HG03521 (cell line): ENCODE measurements around the gene KIF17.
"Not testable (repeated sequence)": the region's sequence is repeated elsewhere in the genome, so short reads cannot be mapped to it uniquely, and the experiment has no call there.

Source experiments
- ATAC-seq: cut with Tn5 transposase; IDR thresholded peaks from one replicate; pipeline ENCODE4 v1.9.1; 2021; ENCODE audit warnings: mild to moderate bottlenecking, moderate library complexity; ENCODE audit not compliant: unreplicated experiment

Gene KIF17

GRCh38 chr1:20727746-20728316, 10.0 kb upstream of the KIF17 start:
- no peak for ATAC-seq

GRCh38 chr1:20726932-20727745, 9.3 kb upstream of the KIF17 start:
- ATAC-seq: no peak

DNA sequence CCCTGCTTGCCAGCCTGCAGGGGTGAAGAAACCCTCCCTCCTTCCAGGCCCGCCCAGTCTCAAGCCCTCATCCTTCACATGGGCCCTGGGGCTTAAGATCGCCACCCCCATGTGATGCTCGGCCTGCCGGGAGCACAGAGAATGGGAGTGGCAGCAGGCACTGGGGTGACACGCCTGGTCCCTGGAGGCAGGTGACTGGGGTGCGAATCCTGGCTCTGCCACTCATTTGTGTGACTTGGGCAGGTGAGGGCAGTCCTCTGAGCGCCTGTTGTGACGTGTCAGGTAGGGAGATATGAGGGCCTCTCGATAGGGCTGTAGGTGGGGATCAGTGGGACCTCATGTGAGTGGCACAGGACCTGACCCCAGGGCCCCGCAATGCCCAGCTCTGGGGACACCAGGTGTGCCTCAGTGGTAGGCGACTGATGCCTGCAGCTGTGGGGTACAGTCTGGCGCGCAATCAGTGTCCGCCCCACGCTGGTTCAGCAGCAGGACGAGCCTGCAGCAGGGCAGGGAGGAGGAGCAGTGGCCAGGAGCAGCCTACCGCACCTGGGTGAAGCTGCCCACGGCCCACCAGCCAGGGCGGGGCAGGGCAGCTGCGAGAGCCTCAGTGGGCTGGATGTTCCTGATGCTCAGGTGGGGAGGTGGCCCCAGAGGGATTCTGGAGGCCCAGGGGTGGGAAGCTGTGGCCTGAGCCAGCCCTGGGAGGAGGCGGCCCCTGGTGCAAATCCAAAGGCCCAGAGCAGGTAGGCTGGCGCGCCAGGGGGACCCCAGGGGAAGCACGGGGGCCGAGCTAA, 8.5 kb upstream of the KIF17 start:
- ATAC-seq: no peak

DNA sequence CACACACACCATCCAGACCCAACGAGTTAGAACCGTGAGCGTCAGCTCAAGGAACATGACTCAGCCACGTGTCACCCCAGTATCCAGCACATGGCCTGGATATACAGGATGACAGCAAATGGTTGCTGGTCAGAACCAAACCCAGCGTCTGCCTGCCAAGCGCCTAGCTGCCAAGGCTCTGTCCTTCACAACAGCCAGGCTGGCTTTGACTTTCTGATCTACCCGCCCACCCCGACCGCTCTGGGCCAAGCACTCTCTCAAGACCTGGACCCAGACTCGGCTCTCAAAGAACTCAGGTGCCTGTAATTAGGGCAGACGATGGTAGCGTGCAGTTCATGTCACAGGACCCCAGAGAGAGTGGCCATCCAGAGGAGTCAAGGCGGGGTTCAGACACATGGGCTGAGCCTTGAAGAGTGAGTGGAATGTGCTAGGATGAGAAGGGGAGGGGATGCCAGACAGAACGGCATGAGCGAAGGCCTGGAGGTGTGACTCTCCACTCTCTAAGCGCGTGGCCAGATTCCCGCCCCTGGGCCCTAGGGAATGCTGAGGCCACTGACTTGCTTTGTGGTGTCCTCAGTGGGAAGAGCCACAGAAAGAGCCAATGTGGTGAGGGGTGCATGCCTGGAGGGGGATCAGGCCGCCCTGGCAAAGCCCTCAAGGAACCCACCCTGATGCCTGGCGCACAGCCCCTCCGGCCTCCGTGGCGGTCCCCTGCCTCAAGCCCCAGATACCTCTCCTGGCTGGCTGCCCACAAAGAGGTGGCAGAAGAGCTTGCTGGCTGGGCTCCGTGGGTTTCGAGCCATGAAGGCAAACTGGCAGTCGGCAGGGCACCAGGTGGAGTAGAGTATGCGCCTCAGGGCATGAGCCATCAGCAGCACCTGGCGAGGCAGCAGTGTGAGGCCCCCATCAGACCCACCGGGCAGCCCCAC, 7.6 kb upstream of the KIF17 start:
- ATAC-seq: no peak

- ATAC-seq: no peak
Observed at GRCh38 chr1:20724364-20725188, 6.8 kb upstream of the KIF17 start.

DNA sequence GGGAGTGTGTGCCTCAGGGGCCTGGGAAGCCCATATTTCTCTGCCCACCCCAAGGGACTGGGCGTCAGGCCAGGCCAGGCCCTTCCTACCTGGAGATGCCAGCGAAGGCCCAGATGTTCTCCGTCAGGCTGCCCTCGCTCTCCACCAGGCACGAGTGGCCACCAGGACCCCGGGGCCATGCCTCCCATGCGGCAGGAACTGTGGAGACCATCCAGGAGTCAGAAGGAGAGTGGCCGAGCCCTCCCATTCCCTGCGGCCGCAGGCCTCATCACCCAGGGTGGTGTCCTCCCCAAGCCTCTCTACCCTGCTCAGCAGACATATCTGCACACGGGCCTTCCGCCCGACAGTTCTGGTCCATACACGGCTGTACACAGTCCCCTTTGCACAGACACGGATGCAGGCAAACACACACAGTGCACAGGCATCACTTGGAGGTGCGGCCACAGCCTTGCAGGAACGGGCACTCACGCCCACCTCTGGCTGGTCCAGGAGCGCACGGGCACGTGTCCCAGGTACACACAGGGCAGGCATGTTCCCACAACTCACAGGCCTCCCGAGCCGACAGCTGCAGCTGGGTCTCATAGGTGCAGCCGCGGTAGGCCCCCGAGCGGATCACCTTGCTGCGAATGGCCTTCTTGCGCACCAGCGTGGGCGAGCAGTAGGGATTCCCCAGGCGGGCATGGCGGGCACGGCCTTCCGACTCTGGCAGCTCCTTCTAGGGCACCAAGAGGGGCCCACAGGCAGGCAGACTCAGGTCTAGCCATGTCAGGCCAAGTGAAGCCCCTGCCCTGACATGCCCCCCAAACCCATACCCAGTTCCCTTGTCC, 5.9 kb upstream of the KIF17 start:
- no peak for ATAC-seq

GRCh38 chr1:20723159-20723536, 5.3 kb upstream of the KIF17 start:
- no peak for ATAC-seq

DNA sequence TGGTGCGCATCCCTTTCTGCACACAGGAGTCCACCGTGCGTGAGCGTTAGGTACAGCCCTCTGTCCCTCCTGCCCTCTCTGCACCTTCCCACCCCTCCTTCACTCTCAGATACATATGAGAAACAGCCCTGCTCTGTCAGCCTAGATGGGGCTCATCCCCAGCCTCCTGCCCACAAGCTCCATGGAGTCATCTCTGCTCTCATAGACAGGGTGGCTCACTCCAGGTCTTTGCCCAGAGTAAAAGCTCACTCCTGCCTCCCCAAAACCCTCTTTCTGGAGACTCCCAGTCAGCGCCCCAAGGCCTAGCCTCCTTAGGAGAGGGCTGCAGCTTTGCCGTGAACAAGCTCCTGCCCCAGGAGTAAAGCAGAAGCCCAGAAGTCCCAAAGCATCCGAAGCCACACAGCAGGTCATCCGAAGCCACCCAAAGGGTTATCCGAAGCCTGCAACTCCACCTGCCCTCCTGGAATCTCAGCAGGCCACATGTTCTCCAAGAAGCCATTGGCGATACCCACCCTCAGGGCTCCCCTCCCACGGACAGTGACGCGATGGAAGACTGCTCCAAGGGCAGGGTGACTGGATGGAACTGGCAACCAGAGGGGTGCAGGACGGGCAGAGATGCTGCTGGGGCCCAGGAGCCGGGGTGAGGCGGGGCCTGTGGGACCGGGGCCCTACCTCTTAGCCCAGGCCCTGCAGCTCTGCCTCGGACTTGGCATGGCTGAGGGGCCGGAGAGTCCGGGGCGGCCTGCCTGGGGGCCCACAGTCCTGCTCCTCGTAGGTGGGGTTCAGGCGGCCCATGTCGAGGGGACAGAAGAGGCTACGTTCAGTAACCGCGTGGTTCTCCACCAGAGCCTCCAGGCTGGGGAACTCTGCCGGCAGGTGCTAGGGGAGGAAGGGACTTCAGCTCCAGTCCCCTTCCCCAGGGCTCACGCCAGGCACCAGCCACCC, 3.6 kb upstream of the KIF17 start:
- no peak for ATAC-seq

DNA sequence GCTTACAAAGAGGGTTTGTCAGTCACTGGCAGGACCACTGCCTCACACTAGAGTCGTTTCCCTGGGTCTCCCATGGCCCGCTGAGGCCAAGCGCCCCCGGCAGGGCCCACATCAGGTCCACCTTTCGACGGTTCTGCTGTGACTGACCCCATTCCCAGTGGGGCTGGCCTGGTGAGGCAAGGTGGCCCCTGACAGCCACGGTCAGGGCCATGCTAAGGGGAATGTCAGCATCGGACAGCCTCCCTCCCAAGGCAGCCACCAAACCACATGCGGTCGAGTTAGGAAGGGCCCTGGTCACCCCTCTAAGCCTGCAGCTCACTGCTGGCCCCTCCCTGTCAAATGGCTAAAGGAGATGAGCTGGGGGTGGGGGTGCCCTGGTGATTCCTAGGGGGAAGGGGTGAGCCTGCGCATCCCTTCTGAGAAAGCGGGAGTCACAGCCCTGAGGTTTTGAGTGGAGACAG, 2.9 kb upstream of the KIF17 start:
- ATAC-seq: no peak

- ATAC-seq: no peak
Observed at GRCh38 chr1:20719871-20720620, 2.2 kb upstream of the KIF17 start.

GRCh38 chr1:20719261-20719660, 1.5 kb upstream of the KIF17 start:
- ATAC-seq: no peak

DNA sequence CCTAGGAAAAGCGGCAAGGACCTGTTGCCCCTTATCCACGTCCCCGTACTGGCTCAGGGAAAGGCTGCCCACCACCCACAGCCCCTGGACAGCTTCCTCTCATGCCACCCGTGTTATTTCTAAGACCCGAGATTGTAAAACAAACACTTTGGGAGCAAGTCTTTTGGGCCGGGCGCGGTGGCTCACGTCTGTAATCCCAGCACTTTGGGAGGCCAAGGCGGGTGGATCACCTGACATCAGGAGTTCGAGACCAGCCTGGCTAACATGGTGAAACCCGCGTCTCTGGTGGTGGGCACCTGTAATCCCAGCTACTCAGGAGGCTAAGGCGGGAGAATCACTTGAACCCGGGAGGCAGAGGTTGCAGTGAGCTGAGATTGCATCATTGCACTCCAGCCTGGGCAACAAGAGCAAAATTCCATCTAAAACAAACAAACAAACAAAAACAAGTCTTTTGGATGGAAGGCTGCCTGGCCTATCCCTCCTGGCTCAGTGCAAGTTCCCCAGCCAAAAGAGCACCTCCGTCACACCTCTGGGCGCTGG, 606 bp upstream of the KIF17 start:
- ATAC-seq: not testable (repeated sequence)

DNA sequence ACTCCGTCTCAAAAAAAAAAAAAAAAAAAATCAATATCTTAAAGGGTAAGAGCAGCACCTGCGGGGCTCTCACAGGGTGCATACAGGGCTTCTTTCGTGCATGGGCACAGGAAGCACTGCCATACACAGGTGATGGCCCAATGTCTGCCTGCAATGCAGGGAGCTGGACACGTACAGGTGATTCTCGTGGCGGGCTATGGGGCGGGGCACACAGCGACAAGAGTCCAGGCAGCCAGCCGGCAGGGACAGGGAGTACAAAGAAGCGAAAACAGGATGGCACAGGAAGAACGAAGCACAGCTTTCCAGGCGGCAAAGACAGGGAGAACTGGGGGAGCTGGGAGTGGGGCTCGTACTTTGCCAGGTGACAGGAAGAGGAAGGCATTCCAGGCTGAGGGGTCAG, 1.6 kb downstream of the KIF17 start:
- ATAC-seq: no peak

DNA sequence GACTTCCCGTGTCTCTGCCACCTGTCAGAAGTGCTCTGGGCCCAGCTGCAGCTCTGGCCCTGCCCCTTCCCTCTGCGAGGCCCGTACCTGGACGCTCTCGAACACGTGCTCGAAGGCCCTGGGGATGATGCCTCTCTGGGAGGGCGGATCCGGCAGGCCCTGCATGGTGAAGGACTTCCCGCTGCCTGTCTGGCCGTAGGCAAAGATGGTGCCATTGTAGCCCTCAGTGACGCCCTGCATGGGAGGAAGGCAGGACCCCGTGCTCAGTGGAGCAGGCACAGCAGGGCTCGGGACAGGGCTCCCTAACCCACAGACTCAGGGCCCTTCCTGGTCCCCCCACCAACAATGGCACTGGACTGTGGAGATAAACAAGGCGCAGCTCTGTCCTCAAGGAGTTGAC, 2.4 kb downstream of the KIF17 start:
- ATAC-seq: no peak

DNA sequence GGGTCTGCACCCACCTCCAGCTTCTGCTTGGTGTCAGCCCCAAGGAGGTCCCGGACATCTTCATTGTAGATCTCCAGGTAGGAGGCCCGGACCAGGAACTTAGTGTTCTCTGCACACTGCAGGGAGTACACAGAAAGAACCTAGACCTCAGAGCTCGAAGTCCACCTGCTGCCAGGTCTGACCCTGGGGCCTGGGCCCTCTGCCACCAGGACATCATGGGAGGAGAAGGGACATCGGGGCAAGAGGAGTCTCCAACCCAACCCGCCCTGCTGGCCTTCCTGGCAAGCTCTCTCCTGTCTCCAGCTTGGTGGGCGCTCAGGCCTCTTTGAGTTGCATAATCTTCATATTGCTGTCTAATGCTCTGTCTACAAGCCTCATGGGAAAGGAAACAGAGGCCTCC, 4.4 kb downstream of the KIF17 start:
- no peak for ATAC-seq

DNA sequence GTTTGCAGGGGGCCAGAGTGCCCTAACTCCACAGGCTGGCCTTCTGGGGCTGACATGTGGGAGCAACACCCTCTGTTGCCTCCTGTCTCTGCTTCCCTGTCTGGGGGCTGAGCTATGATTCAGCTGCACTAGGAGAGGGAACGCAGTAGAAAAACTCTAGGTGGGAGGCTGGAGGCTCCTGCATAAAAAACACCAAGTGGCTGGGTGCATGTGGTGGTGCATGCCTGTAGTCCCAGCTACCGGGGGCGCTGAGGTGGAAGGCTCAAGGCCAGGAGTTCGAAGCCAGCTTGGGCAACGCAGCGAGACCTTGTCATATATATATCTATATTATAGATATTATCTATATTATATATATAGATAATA, 5.6 kb downstream of the KIF17 start:
- no peak for ATAC-seq
